WTC11 (cell line): ENCODE results near the gene PRKN. TPM values are rescaled to one million over a fixed set of nuclear protein-coding genes. Genes with fewer than 3 reads are reported as not detected.

Experiments used
- ATAC-seq: fragments of 200-7000 bp; cut with Tn5 transposase; 2 replicates; pipeline ENCODE4 v1.10.0; 2021; ENCODE audit warnings: mild to moderate bottlenecking, moderate library complexity
- CTCF ChIA-PET: fragments of 300-600 bp; sonication (Branson Sonifier 250); formaldehyde crosslinking; loops from one replicate; lab custom pipeline; 2021; ENCODE audit warnings: antibody characterized with exemption; lab: Charles Lee
- POLR2A ChIA-PET: fragments of 350-600 bp; sonication (Branson Sonifier 250); formaldehyde crosslinking; loops from one replicate; lab custom pipeline; 2021; ENCODE audit warnings: antibody characterized with exemption; lab: Charles Lee
- DNase-seq: peaks from one replicate; pipeline ENCODE4 v3.0.0; 2021; ENCODE audit warnings: low spot score
- H3K27ac Mint-ChIP-seq: 2 replicates; pipeline ENCODE4 v1.8.0; 2021; ENCODE audit warnings: mixed read lengths
- H3K27me3 Mint-ChIP-seq: 2 replicates; pipeline ENCODE4 v1.8.0; 2021; ENCODE audit warnings: low read depth, mild to moderate bottlenecking, moderate library complexity, mixed read lengths
- H3K36me3 Mint-ChIP-seq: 2 replicates; pipeline ENCODE4 v1.8.0; 2021; ENCODE audit warnings: mixed read lengths
- H3K4me1 Mint-ChIP-seq: 2 replicates; pipeline ENCODE4 v1.8.0; 2022; ENCODE audit warnings: mixed read lengths
- H3K4me3 Mint-ChIP-seq: 2 replicates; pipeline ENCODE4 v1.8.0; 2021; ENCODE audit warnings: mild to moderate bottlenecking, moderate library complexity, mixed read lengths
- H3K9me3 Mint-ChIP-seq: 2 replicates; pipeline ENCODE4 v1.8.0; 2021; ENCODE audit warnings: mixed read lengths
- CREM ChIP-seq: sonication (generic); formaldehyde crosslinking; IDR thresholded peaks from 2 replicates; pipeline ENCODE4 v1.8.1; 2022; ENCODE audit warnings: mild to moderate bottlenecking, missing genetic modification reagents, moderate library complexity
- ESRRA ChIP-seq: sonication (generic); formaldehyde crosslinking; IDR thresholded peaks from 2 replicates; pipeline ENCODE4 v1.8.1; 2022; ENCODE audit warnings: mild to moderate bottlenecking, missing genetic modification reagents, borderline replicate concordance
- GABPB1 ChIP-seq: sonication (generic); formaldehyde crosslinking; IDR thresholded peaks from 2 replicates; pipeline ENCODE4 v1.8.1; 2023; ENCODE audit warnings: mild to moderate bottlenecking, missing genetic modification reagents
- IRF2 ChIP-seq: sonication (generic); formaldehyde crosslinking; IDR thresholded peaks from 2 replicates; pipeline ENCODE4 v1.8.0; 2022; ENCODE audit warnings: low read depth, missing genetic modification reagents, borderline replicate concordance
- MYBL2 ChIP-seq: sonication (generic); formaldehyde crosslinking; IDR thresholded peaks from 2 replicates; pipeline ENCODE4 v1.8.1; 2023; ENCODE audit warnings: mild to moderate bottlenecking, moderate library complexity, missing genetic modification reagents
- NR2C2 ChIP-seq: sonication (generic); formaldehyde crosslinking; IDR thresholded peaks from 2 replicates; pipeline ENCODE4 v1.8.0; 2022; ENCODE audit warnings: mild to moderate bottlenecking, missing genetic modification reagents
- RORB ChIP-seq: fragments of 250-450 bp; sonication (Bioruptor Pico); IDR thresholded peaks from 2 replicates; pipeline ENCODE4 v1.9.0; 2021; ENCODE audit warnings: mild to moderate bottlenecking
- SMAD3 ChIP-seq: sonication (generic); formaldehyde crosslinking; IDR thresholded peaks from 2 replicates; pipeline ENCODE4 v1.8.0; 2022; ENCODE audit warnings: missing genetic modification reagents, mild to moderate bottlenecking, borderline replicate concordance
- SOX15 ChIP-seq: fragments of 250-450 bp; sonication (Bioruptor Pico); IDR thresholded peaks from 2 replicates; pipeline ENCODE4 v1.9.0; 2021; ENCODE audit warnings: mild to moderate bottlenecking
- TEAD1 ChIP-seq: sonication (generic); formaldehyde crosslinking; IDR thresholded peaks from 2 replicates; pipeline ENCODE4 v1.8.0; 2022; ENCODE audit warnings: mild to moderate bottlenecking, missing genetic modification reagents
- TP53 ChIP-seq: sonication (generic); formaldehyde crosslinking; IDR thresholded peaks from 2 replicates; pipeline ENCODE4 v1.8.1; 2023; ENCODE audit warnings: mild to moderate bottlenecking, missing genetic modification reagents
- ZNF263 ChIP-seq: sonication (generic); formaldehyde crosslinking; IDR thresholded peaks from 2 replicates; pipeline ENCODE4 v1.8.1; 2022; ENCODE audit warnings: low read depth, mild to moderate bottlenecking, moderate library complexity, missing genetic modification reagents
- total RNA-seq: library from RNA; stranded (reverse); gene quantifications from 3 replicates; pipeline ENCODE4 v1.2.3, GENCODE V29; 2021
- TF ChIP-seq, protein P1 (sequence below): fragments of 250-450 bp; sonication (Bioruptor Pico); IDR thresholded peaks from 2 replicates; pipeline ENCODE4 v1.9.0; 2021; ENCODE audit warnings: mild to moderate bottlenecking
- TF ChIP-seq, protein P2 (sequence below): sonication (generic); formaldehyde crosslinking; IDR thresholded peaks from 2 replicates; pipeline ENCODE4 v1.8.1; 2023; ENCODE audit warnings: mild to moderate bottlenecking, missing genetic modification reagents, moderate library complexity
- TF ChIP-seq, protein P3 (sequence below): sonication (generic); formaldehyde crosslinking; conservative IDR thresholded peaks from 2 replicates; pipeline ENCODE4 v1.8.1; 2023; ENCODE audit warnings: mild to moderate bottlenecking, low read depth, missing genetic modification reagents, moderate library complexity
- TF ChIP-seq, protein P4 (sequence below): sonication (generic); formaldehyde crosslinking; IDR thresholded peaks from 2 replicates; pipeline ENCODE4 v1.8.0; 2023; ENCODE audit warnings: missing genetic modification reagents, mild to moderate bottlenecking, borderline replicate concordance
- TF ChIP-seq, protein P5 (sequence below): fragments of 250-450 bp; sonication (Bioruptor Pico); IDR thresholded peaks from 2 replicates; pipeline ENCODE4 v1.9.0; 2021; ENCODE audit warnings: moderate library complexity, mild to moderate bottlenecking, inconsistent platforms, borderline replicate concordance
- TF ChIP-seq, protein P6 (sequence below): fragments of 250-450 bp; sonication (Bioruptor Pico); IDR thresholded peaks from 2 replicates; pipeline ENCODE4 v1.8.0; 2021; ENCODE audit warnings: mild to moderate bottlenecking

PRKN gene
- total RNA-seq, 1 experiment from 2014 or later = 0.59 TPM

DNA sequence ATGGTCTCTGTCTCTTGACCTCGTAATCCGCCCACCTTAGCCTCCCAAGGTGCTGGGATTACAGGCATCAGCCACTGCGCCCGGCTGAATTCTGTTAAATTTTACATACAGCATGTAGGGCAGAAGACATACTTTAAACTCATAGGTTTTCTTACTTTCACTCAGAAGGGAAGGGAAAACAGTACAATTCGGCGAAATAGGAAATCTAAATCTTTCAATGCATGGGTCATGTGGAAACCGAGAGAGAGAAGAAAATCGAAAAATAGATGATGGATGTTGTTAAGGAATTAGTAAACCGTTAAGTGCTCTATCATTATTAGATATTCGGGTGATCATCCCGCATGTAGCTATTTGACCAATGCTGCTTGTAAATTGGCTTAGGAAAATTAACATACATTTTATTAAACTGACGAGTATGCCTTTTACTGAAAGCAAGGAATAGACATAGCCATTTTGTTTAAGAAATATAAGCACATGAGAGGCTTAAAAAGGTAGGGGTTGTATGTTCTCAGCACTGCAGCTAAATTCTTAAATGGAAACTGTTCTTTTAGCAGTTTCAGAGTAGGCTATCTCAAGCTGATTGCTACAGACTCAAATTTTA is 1289.0 kb downstream of the PRKN start (continued):
- TF ChIP-seq, protein P1, sequence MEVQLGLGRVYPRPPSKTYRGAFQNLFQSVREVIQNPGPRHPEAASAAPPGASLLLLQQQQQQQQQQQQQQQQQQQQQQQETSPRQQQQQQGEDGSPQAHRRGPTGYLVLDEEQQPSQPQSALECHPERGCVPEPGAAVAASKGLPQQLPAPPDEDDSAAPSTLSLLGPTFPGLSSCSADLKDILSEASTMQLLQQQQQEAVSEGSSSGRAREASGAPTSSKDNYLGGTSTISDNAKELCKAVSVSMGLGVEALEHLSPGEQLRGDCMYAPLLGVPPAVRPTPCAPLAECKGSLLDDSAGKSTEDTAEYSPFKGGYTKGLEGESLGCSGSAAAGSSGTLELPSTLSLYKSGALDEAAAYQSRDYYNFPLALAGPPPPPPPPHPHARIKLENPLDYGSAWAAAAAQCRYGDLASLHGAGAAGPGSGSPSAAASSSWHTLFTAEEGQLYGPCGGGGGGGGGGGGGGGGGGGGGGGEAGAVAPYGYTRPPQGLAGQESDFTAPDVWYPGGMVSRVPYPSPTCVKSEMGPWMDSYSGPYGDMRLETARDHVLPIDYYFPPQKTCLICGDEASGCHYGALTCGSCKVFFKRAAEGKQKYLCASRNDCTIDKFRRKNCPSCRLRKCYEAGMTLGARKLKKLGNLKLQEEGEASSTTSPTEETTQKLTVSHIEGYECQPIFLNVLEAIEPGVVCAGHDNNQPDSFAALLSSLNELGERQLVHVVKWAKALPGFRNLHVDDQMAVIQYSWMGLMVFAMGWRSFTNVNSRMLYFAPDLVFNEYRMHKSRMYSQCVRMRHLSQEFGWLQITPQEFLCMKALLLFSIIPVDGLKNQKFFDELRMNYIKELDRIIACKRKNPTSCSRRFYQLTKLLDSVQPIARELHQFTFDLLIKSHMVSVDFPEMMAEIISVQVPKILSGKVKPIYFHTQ (CRISPR knock-in tag) = no peak
- TF ChIP-seq TP53 (CRISPR knock-in tag) = no peak
- TF ChIP-seq, protein P2, sequence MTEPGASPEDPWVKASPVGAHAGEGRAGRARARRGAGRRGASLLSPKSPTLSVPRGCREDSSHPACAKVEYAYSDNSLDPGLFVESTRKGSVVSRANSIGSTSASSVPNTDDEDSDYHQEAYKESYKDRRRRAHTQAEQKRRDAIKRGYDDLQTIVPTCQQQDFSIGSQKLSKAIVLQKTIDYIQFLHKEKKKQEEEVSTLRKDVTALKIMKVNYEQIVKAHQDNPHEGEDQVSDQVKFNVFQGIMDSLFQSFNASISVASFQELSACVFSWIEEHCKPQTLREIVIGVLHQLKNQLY (CRISPR knock-in tag) = no peak
- TF ChIP-seq, protein P3, sequence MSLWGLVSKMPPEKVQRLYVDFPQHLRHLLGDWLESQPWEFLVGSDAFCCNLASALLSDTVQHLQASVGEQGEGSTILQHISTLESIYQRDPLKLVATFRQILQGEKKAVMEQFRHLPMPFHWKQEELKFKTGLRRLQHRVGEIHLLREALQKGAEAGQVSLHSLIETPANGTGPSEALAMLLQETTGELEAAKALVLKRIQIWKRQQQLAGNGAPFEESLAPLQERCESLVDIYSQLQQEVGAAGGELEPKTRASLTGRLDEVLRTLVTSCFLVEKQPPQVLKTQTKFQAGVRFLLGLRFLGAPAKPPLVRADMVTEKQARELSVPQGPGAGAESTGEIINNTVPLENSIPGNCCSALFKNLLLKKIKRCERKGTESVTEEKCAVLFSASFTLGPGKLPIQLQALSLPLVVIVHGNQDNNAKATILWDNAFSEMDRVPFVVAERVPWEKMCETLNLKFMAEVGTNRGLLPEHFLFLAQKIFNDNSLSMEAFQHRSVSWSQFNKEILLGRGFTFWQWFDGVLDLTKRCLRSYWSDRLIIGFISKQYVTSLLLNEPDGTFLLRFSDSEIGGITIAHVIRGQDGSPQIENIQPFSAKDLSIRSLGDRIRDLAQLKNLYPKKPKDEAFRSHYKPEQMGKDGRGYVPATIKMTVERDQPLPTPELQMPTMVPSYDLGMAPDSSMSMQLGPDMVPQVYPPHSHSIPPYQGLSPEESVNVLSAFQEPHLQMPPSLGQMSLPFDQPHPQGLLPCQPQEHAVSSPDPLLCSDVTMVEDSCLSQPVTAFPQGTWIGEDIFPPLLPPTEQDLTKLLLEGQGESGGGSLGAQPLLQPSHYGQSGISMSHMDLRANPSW (CRISPR knock-in tag) = no peak
- TF ChIP-seq IRF2 (CRISPR knock-in tag) = no peak
- TF ChIP-seq, protein P4, sequence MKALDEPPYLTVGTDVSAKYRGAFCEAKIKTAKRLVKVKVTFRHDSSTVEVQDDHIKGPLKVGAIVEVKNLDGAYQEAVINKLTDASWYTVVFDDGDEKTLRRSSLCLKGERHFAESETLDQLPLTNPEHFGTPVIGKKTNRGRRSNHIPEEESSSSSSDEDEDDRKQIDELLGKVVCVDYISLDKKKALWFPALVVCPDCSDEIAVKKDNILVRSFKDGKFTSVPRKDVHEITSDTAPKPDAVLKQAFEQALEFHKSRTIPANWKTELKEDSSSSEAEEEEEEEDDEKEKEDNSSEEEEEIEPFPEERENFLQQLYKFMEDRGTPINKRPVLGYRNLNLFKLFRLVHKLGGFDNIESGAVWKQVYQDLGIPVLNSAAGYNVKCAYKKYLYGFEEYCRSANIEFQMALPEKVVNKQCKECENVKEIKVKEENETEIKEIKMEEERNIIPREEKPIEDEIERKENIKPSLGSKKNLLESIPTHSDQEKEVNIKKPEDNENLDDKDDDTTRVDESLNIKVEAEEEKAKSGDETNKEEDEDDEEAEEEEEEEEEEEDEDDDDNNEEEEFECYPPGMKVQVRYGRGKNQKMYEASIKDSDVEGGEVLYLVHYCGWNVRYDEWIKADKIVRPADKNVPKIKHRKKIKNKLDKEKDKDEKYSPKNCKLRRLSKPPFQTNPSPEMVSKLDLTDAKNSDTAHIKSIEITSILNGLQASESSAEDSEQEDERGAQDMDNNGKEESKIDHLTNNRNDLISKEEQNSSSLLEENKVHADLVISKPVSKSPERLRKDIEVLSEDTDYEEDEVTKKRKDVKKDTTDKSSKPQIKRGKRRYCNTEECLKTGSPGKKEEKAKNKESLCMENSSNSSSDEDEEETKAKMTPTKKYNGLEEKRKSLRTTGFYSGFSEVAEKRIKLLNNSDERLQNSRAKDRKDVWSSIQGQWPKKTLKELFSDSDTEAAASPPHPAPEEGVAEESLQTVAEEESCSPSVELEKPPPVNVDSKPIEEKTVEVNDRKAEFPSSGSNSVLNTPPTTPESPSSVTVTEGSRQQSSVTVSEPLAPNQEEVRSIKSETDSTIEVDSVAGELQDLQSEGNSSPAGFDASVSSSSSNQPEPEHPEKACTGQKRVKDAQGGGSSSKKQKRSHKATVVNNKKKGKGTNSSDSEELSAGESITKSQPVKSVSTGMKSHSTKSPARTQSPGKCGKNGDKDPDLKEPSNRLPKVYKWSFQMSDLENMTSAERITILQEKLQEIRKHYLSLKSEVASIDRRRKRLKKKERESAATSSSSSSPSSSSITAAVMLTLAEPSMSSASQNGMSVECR (CRISPR knock-in tag) = no peak
- TF ChIP-seq ESRRA (CRISPR knock-in tag) = no peak
- TF ChIP-seq SMAD3 = no peak
- TF ChIP-seq, protein P5, sequence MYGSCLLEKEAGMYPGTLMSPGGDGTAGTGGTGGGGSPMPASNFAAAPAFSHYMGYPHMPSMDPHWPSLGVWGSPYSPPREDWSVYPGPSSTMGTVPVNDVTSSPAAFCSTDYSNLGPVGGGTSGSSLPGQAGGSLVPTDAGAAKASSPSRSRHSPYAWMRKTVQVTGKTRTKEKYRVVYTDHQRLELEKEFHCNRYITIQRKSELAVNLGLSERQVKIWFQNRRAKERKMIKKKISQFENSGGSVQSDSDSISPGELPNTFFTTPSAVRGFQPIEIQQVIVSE = no peak
- TF ChIP-seq TEAD1 (CRISPR knock-in tag) = no peak
- TF ChIP-seq NR2C2 = no peak
- no peak for TF ChIP-seq SOX15
- no peak for TF ChIP-seq RORB (CRISPR knock-in tag)

DNA sequence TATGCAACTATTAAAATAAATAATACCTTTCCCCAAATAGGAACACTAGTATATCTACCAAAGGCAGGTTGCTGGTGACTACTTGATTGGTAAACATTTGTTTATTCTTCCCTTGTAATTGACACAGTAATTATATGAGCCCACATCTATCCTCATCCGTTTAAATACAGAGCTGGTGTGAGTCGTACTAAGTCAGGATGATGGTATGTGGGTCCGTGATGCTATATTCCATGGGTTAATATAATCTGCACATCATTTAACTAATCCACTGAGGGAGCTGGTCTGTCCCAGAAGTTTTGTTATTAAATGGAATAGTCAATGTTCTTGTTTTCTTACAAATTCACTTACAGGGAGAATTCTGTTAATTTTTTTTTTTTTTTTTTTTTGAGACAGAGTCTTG is 1289.7 kb downstream of the PRKN start:
- TF ChIP-seq IRF2 (CRISPR knock-in tag) = no peak
- no peak for TF ChIP-seq CREM
- TF ChIP-seq, protein P6, sequence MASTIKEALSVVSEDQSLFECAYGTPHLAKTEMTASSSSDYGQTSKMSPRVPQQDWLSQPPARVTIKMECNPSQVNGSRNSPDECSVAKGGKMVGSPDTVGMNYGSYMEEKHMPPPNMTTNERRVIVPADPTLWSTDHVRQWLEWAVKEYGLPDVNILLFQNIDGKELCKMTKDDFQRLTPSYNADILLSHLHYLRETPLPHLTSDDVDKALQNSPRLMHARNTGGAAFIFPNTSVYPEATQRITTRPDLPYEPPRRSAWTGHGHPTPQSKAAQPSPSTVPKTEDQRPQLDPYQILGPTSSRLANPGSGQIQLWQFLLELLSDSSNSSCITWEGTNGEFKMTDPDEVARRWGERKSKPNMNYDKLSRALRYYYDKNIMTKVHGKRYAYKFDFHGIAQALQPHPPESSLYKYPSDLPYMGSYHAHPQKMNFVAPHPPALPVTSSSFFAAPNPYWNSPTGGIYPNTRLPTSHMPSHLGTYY (CRISPR knock-in tag) = no peak
- TF ChIP-seq ZNF263 = no peak
- TF ChIP-seq MYBL2 (CRISPR knock-in tag) = no peak
- no peak for TF ChIP-seq GABPB1 (CRISPR knock-in tag)
- Mint-ChIP-seq H3K9me3 (no peaks in the 10 kb centered on the region), H3K27ac (no peak overlapping the region), H3K27me3 (peaks cover 24% of the 10 kb centered on the region), H3K4me1 (peaks cover 19% of the 10 kb centered on the region), H3K4me3 (no peak overlapping the region), H3K36me3 (no peaks in the 10 kb centered on the region)
- DNase-seq = no peak
- ChIA-PET POLR2A (no interaction called here), CTCF (interaction anchor here (0.9 to 2.0 kb wide), 2 partner anchors 9 to 60 kb away, joined by 3 to 6 read pairs; no protein-coding TSS in a partner anchor)
- no peak for ATAC-seq
